GM21526 (cell line): ENCODE measurements around the gene RHOH.
"Not testable (repeated sequence)": the region's sequence is repeated elsewhere in the genome, so short reads cannot be mapped to it uniquely, and the experiment has no call there.

Experiments used
- ATAC-seq: cut with Tn5 transposase; IDR thresholded peaks from one replicate; pipeline ENCODE4 v1.9.1; 2021; ENCODE audit warnings: moderate library complexity; ENCODE audit not compliant: unreplicated experiment, low FRiP score

RHOH gene

GRCh38 chr4:40285692-40286091 is 88.9 kb downstream of the RHOH start:
- no peak for ATAC-seq

DNA sequence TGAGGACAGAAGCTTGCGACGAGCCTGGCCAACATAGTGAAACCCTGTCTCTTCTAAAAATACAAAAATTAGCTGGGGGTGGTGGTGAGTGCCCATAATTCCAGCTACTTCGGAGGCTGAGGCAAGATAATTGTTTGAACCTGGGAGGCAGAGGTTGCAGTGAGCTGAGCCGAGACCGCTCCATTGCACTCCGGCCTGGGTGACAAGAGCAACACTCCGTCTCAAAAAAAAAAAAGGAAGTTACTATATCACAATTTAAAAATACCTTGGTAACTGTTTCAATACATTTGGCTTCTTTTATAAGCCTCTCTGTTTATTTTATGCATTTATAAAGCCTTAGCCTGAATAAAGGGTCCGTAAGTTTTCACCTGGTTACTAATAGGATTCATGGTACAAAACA is 91.7 kb downstream of the RHOH start:
- ATAC-seq = no peak

DNA sequence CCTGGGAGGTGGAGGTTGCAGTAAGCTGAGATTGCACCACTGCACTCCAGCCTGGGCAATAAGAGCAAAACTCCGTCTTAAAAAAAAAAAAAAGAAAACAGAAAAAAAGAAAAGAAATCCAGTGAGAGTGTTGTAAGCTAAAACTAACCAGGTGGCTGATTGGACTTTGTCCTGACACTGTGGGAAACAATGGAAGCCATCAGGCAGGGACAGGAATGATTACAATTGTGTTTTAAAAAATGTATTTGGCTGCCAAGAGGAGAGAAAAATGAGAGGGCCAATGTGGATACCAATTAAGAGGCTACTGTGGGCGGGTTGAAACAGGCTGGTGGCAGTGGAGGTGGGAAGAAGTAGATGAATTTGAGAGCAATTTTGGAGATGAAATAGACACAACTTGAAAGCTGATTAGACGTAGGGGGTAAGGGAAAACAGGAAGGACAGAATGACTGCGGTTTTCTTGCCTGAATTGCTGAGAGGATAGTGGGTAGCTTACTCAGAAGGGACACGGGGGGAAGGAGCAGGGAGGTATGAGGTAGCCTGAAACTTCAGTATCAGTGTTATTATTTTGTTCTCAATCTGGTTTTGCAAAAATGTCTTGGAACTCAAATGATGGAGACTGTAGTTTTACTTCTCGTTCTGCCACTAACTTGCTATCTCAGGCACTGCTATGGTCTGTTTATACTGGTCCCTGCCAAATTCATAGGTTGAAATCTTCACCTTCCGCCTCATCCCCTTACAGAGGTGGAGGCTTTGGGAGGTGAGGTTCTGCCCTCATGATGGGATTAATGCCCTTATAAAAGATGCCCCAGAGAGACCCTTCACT is 92.7 kb downstream of the RHOH start:
- no peak for ATAC-seq

GRCh38 chr4:40290611-40291186 is 93.9 kb downstream of the RHOH start:
- not testable (repeated sequence) for ATAC-seq

DNA sequence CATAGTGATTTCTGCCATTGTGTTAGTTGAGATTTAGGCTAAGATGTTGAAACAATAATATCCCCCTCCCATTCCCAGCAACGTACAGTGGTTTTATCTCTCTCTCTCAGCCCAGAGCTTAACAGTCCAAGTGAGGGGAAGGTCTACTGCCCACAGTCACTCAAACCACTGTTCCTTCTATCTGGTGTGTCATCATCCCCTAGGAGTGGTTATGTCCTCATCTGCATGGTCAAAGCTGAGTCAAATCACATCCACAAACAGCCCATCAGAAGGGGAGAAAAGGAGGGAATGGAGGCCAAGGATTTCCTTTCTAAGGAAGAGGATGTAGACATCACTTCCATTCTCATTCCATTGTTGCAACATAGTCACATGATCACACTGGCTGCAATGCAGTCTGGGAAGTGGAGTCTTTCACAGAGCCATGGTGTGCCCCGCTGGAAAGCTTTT is 95.5 kb downstream of the RHOH start:
- ATAC-seq = no peak

DNA sequence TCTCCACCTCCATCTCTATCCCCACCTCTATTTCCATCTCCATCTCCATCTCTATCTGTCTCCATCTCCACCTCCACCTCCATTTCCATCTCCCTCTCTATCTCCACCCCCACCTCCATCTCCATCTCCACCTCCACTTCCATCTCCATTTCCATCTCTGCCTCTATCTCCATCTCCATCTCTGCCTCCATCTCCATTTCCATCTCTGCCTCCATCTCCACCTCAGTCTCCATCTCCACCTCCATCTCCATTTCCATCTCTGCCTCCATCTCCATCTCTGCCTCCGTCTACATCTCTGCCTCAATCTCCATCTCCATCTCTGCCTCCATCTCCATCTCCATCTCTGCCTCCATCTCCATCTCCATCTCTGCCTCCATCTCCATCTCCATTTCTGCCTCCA is 97.5 kb downstream of the RHOH start:
- ATAC-seq = no peak

DNA sequence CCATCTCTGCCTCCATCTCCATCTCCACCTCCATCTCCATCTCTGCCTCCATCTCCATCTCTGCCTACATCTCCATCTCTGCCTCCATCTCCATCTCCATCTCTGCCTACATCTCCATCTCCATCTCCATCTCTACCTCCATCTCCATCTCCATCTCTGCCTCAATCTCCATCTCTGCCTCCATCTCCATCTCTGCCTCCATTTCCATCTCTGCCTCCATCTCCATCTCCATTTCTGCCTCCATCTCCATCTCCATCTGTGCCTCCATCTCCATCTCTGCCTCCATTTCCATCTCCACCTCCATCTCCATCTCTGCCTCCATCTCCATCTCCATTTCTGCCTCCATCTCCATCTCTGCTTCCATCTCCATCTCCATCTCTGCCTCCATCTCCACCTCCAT is 98.2 kb downstream of the RHOH start:
- not testable (repeated sequence) for ATAC-seq

- ATAC-seq = no peak
Observed at GRCh38 chr4:40295572-40295971, 98.7 kb downstream of the RHOH start.
